ENCODE data around the gene MALRD1. TPM values are rescaled to one million over a fixed set of nuclear protein-coding genes. Genes with fewer than 3 reads are reported as not detected.

Gene MALRD1
- total RNA-seq, 1 experiment from 2014 or later = not detected

DNA sequence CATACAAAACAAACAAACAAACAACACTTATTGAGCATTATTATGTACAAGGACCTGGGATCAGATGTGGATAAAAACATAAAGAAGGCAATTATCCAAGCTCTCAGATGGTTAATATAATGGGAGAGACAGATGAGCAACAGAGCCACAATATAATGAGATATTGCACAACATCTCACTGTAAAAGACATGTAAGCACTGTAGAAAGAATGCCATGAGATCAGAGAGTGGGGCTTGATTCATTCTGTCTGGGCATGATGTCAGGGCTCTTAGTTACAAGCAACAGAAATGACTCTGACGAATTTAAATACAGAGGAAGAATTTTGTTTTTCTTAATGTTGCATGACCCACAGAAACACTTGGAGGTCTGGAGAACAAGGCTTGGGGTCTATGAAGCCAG lies 602.9 kb downstream of the MALRD1 start:
- DNase-seq (ENCODE audit: low spot score) = peak; percentile 13

DNA sequence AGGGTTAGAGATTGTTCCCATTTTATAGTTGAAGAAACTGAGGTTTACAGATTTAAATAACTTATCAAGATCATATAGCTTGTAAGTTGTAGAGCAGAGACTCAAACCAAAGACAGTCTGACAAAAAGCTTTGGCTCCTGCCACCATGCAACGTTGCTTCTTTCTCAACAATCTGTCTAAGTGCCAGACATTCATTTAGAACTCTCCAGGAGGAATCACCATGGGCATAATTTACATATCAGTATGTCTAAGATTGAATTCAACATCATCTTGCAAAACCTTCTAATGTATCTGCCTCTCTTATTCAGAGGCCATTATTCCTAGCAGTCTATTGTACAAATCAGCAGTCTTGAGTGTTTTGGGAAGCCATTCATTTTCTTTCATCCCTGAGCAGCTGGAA lies 604.1 kb downstream of the MALRD1 start:
- no peak for DNase-seq (ENCODE audit: low spot score)

DNA sequence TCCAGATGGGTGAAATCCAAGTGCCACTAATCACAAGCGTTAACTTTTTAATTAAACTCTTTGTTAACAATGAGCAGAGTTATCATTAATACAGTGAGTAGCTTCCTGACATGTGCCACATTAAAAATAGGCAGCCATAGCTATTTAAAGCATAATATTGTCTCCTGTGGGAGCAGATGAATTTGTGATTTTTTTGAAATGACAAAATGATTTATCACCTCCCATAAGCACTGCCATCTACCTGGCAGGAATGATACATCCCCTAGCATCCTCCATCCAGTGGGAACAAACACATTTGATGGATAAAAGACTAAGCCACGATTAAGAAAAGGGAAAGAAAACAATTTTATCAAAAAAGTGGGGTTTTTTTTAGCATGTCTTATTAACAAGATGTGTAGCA lies 605.3 kb downstream of the MALRD1 start:
- no peak for DNase-seq (ENCODE audit: low spot score)

DNA sequence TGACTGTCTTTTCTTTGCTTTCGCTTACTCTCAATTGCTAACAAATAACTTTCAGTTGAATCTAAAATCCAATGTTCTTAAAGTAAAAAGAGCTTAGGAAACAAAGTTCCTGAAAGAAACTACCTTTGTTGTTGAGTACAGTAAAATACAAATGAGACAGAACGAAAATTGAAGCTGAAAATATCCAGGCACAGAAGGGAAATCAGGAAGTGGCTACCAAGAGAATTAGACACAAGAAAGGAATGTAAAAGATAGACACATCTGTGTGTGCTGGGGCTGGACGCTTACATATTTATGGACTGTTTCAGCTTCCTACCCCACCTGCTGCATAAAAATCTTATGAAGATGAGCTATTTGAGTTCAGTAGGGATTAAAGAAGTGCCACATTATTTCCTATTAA lies 606.0 kb downstream of the MALRD1 start:
- peak; percentile 3 for DNase-seq (ENCODE audit: low spot score)

DNA sequence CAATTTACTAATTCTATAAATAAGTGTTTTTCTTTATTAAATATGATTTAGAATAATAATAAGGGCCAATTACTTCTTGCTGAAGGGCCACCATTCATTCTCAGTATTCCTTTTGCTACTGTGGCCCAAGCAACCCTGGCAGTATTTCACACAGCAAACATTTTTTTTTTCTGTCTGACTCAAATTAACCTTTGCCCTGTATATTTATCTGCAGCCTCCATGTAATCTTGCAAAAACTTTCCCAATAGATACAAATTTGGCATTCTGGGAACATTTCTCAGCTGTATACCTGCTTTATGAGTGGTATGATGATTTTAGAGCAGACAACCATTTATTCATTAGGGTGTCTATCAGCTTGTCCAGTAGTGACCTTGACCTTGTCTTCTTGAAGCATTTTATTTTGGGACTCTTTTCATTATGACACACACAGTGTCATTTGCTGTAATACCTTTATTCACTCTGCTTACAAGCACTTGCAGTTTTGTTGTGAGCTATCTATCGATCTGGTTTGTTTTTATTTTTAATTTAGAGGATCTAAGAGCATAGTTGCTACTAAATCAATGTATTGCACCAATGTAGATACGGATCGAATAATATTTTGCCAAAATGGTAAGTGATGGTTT lies 607.9 kb downstream of the MALRD1 start:
- DNase-seq (ENCODE audit: low spot score) = no peak

DNA sequence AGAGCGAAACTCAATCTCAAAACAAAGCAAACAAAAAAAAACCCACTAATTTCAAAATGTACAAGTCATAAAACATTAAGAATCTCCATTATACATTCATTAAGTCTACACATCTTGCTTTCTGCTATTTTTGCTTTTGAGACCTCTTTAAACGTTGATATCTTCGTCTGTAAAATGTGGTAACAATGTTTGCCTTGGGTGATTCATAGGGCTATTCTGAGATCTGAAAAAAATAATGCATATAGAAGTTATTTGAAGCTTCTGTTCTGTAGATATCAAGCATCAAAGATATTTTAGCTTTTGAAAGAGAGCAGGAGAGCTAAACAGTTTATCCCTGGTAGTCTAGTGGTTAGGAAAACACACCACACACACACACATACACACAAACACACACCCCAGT lies 609.5 kb downstream of the MALRD1 start:
- no peak for DNase-seq (ENCODE audit: low spot score)

DNA sequence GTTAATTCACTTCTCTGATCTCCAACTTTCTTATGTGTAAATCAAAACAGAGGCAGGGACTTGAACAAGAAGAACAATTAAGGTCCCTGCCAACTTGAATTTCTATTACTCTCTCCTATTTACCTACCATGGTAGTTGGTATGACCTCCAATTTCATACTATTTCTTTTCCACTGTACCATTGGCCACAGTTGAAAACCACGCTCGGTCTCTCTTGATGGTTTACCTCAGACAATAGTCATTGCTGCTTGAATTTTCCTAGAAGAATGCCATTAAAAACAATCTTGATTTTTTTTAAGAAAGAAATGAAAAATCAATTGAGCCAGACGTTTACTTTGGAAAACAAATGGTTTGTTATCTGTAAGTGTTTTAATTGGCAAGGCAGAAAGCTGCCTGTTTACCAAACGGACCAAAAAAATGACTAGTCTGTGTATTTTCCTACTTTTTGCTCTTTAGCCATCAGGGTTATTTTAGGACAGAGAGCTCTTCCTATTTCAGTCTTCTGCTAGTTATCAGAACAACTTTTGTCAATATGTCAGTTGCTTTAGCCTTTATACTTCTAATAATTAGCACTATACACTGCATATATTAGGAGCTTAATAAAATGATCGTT lies 610.1 kb downstream of the MALRD1 start:
- no peak for DNase-seq (ENCODE audit: low spot score)

DNA sequence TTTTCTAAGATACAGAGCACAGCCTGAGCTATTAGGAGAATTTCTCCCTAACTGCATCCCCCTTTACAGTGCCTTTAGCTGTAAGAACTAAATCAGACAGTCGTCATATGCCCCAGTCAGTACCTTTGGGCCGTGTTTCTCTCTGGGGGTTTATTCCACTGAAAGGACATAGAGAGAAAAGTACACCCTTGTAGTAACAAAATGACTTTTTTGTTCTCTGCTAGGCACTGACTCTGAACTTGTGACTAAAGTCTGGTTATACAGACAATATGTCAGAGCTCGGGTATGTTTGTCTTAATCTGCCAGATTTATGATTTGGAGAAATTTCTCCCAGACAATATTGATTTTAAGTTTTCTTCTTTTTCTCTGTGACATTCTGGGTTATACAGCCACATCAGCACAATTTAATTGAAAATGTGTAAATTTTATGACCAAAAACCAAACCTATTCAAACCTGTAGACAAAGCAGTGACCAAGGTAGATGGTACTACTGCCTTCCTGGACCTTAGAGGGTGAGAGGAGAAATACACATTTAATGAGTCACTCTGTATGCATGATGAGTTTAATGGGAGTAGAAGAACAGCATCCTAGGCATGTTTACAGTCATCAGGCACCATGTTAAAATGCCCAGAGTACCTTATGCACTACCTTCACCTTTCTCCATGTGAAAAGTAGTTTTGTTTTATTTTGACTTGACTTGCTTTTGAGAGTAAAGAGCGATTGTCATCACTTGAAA lies 611.5 kb downstream of the MALRD1 start:
- DNase-seq (ENCODE audit: low spot score) = no peak

DNA sequence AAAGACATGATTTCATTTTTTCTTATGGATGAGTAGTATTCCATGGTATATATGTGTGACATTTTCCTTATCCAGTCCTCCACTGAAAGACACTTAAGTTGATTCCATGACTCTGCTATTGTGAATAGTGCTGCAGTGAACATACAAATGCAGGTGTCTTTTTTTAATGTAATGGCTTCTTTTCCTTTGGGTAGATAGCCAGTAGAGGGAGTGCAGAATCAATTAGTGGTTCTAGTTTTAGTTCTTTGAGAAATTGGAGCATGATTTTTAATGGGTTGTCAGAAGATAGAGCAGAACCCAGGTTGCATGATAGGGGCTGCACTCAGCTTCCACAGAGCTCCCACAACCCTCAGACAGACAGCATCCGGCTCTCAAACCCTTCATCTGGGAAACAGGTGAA lies 614.7 kb downstream of the MALRD1 start:
- no peak for DNase-seq (ENCODE audit: low spot score)

DNA sequence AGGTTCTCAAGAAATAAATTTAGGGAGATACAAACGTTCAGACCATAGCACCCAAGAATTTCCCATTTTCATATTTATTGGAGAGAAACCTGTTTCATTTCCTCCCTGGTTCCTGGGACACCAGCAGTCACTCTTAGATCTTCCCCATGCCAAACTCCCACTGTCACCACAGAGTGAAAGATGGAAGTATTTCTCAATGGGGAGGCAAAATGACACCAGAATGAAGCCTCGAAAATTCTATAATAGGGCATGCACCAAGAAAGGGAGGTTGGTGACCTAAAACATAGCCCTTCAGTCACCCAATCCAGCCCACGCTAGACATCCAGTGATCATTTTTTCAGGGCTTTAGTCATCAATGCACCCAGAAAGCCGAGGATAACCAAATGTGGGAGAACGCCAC lies 619.5 kb downstream of the MALRD1 start:
- DNase-seq (ENCODE audit: low spot score) = no peak

DNA sequence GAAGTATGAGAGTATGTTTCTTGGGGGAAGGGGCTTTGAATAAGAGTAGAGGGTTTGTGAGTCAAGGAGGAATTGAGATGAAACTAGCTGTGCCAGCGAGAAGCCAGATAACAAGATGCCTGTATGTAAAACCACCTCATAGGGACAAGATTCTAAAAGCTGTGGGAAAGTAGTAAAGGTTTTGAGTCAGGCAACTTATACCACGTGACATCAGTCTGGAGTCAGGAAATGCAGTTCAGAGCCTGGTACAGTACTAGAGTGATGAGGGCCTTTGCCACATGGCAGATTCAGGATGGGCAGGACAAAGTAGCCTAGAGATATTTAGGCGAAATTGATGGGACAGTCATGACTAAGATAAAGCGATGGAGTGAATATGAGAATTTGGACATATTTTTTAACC lies 627.5 kb downstream of the MALRD1 start:
- DNase-seq (ENCODE audit: low spot score) = no peak

DNA sequence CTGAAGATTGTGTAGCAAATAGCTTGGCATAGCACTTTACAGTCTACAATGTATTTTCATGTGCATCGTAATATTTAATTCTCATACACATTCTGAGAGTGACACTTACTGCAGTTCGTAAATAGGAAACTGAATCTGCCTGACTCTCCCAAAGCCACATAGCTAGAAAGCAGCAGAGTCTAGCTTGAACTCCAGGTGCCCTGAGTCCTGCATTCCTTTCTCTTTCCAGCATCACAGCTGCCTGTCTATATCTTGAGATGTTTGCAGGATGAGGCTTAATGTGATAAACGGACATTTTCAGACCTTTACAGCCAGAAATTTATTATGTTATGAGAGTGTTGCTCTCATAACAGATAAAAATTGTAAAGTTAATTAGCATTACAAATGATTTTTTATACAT lies 634.8 kb downstream of the MALRD1 start:
- no peak for DNase-seq (ENCODE audit: low spot score)

DNA sequence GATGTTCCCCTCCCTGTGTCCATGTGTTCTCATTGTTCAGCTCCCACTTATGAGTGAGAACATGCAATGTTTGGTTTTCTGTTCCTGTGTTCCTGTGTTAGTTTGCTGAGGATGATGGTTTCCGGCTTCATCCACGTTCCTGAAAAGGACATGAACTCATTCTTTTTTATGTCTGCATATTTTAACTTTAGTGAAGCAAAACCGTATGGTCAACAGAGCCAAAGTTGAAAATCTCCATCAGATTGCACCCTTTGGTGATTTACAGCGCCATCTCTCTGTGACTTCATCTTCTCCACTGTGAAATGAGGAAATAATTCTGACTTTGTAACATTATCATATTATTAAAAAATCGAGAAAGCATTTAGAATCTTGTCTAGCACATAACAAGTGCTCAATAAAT lies 635.4 kb downstream of the MALRD1 start:
- no peak for DNase-seq (ENCODE audit: low spot score)

DNA sequence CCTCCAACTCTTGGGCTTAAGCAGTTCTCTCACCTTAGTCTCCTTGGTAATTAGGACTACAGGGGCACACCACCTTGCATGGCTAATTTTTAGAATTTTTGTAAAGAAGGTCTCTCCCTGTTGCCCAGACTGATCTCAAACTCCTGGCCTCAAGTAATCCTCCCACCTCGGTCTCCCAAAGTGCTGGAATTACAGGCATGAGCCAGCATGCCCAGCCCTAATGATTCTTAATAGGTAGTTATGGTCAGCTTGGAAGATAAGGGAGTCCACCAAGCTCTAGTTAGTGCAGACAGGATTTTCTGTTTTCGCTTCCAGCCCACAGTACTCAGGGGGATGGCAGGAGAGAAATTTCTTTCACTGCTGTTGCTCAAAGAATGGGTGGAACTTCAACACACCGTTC lies 639.7 kb downstream of the MALRD1 start:
- no peak for DNase-seq (ENCODE audit: low spot score)

DNA sequence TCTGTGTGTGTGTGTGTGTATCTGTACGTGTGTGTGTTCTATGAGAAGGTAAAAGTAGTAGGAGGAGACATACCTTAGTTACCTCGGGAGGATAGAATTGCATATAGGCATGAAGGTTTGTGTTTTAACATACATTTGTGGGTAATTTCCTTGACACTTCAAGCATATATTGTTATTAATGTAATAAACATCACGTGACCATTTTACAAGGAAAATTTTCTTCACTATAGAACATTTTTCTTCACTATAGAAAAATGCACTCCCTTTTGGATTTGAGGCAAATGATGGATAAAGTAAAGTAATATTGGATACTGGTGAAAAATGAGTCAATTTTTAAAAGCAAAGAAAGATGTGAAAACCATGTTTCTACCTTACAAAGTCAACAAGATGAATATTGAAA lies 640.6 kb downstream of the MALRD1 start:
- no peak for DNase-seq (ENCODE audit: low spot score)

DNA sequence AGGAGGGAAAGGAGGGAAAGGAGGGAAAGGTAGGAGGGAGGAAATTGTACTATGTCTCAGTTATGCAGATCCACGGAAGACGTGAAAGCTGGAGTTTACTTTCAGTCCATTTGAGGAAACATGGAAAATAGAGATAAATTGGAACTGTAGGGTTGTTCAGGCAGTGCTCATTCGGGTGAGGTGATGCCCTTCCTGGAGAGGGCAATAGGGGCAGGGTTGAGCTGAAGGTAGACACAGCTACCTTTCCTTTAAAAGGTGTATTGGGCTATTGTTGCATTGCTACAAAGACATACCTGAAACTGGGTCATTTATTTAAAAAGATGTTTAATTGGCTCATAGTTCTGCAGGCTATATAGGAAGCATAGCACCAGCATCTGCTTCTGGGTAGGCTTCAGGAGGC lies 650.7 kb downstream of the MALRD1 start:
- DNase-seq (ENCODE audit: low spot score) = no peak

DNA sequence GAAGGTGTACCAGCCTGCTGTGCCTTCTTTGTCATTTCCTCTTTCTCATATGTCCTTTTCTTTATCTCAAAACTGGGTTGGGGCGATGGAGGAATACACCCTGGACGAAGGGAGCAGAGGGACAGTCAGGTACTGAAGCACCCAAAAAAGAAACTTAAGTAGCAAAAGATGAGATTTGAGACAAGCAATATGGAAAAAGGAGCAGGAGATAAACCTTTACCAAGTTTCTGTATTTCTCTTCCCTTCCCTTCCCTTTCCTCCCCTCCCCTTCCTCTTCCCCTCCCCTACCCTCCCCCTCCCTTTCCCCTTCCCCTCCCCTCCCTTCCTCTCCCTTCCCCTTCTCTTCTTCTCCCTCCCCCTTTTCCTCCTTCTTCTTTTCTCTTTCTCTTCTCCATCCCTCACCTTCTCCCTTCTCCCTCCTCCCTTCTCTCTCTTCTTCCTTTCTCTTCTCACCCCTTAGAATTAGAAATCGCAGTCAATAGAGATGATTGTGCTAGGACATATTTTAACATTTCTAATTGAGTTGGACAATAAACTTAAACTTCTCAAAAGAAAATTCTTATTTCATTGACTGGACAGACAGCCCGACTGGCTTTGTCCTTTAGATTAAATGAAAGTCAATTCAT lies 652.9 kb downstream of the MALRD1 start:
- no peak for DNase-seq (ENCODE audit: low spot score)

DNA sequence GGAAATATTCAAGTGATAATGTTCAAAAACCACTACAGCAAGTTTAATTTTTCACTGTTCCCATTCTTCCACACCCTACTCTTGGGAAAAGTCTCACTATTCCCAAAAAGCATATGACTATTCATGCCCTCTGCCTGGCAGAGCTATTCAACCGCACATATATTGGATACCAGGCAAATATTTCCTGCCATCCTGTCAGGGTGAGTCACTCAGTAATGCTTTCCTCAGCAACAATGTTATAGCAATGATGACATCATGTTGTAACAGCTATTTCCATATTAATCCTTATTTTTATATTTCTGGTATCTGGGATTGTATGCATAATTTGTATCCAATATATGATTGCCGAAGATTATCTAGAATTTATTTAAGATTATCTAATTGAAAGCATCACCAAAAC lies 653.6 kb downstream of the MALRD1 start:
- peak; percentile 60 for DNase-seq (ENCODE audit: low spot score)

DNA sequence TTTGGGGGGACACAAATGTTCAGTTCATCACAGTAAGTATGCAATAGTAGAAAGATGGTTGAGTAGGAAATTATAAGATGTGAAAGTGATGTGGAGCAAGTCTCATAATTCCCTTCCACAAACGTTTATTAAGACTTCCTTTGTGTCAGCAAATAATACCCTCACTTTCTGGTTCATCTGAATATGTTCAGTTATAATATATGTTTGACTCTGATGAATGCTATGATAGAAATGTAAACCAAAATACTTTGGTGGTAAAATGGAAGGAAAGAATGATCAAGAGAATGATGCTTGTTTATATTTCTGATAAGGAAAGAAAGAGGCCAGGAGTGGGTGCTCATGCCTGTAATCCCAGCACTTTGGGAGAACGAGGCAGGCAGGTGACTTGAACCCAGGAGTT lies 655.9 kb downstream of the MALRD1 start:
- no peak for DNase-seq (ENCODE audit: low spot score)

DNA sequence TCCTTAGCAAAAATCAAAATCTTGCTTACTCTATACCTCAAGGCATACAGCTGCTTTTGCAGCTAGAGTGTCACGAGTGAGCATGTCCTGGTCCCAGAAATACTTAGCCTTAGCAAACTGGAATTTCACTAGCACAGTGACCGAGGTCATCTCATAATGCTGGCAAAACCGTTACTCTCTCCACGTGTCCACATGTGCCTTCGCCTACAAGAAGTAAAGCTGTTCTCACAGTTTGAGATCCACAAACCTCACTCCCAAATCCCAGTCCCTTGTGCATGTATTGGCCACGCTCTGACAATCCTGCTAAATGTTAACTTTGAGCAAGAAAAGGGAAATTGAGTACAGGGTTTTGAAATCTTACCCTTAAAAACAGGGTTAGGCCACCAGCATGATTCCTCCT lies 656.6 kb downstream of the MALRD1 start:
- DNase-seq (ENCODE audit: low spot score) = no peak

DNA sequence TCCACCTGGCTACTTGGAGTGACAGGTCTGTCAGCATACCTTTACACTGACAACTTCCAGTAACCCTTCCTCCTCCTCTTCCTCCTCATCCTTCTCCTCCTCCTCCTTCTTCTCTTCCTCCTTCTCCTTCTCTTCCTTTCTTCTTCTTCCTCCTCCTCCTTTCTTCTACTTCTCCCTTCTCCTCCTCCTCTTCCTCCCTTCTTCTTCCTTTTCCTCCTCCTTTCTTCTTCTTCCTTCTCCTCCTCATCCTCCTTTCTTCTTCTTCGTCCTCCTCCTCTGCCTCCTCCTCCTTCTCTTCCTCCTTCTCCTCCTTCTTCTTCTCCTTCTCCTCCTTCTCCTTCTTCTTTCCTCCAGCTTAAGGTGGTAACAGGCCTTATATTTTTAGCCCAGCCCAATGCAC lies 658.3 kb downstream of the MALRD1 start:
- no peak for DNase-seq (ENCODE audit: low spot score)

DNA sequence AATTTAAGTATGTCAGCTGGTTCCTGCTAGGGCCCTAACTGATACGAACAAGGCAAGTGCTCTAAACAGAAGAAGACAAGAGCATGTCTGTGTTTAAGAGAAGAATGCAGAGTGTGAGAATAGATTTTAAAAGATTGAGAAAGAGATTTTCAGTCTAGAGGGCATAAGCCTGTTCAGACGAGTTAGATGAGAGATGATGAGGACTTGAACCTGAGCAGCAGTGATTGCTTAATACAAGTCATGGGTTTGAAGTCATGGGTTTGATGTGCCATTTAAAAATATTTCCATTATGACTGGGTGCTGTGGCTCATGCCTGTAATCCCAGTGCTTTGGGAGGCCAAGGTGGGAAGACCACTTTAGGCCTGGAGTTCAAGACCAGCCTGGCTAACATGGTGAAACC lies 658.8 kb downstream of the MALRD1 start:
- DNase-seq (ENCODE audit: low spot score) = no peak

DNA sequence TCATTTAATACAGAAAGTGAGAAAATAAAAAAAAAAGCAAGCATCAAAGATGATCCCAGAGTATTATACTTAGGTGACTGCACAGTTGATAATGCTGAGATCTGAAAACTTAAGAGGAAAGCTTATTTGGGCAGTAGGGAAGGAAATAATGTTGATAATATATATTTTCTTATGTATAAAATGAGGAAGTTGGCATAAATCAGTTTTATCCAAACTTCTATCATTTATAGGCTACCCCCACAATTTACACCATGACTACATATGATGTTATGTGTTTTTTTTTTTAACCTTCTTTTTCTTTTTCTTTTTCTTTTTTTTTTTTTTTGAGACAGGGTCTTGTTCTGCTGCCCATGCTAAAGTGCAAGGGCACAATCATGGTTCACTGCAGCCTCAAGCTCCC lies 659.4 kb downstream of the MALRD1 start:
- no peak for DNase-seq (ENCODE audit: low spot score)

Data from H4 (cell line).